Stomach smooth muscle (tissue), 2 donors: ENCODE data around the gene VMAC.

ENCODE experiments used
- H3K27ac ChIP-seq: one replicate; pipeline ENCODE4 v1.7.0; 2013; ENCODE audit warnings: mild to moderate bottlenecking, low read length, inconsistent platforms
- H3K27me3 ChIP-seq, 2 donors: one replicate each; pipeline ENCODE4 v1.7.0; 2013; ENCODE audit warnings: low read length in 2 of 2; ENCODE audit not compliant: insufficient read depth in 2 of 2, control insufficient read depth in 1 of 2
- H3K36me3 ChIP-seq, 2 donors: one replicate each; pipeline ENCODE4 v1.7.0; 2013; ENCODE audit warnings: low read length in 2 of 2; ENCODE audit not compliant: control insufficient read depth in 2 of 2, insufficient read depth in 2 of 2
- H3K4me1 ChIP-seq: one replicate; pipeline ENCODE4 v1.7.0; 2013; ENCODE audit warnings: low read length; ENCODE audit not compliant: control insufficient read depth, insufficient read depth
- H3K4me3 ChIP-seq, 2 donors: one replicate each; pipeline ENCODE4 v1.7.0; 2013; ENCODE audit warnings: low read length in 2 of 2
- H3K9ac ChIP-seq, 2 donors: one replicate each; pipeline ENCODE4 v1.7.0; 2013; ENCODE audit warnings: low read length in 2 of 2, mild to moderate bottlenecking in 1 of 2
- H3K9me3 ChIP-seq, 2 donors: one replicate each; pipeline ENCODE4 v1.7.0; 2013; ENCODE audit warnings: low read length in 2 of 2; ENCODE audit not compliant: control insufficient read depth in 2 of 2
- donor health status: healthy.
- donor health status: Pancreatic carcinoma.

VMAC gene

GRCh38 chr19:5932609-5933262, 28.1 kb downstream of the VMAC start:
- Histone ChIP-seq H3K9me3 (no peaks in the 10 kb centered on the region), H3K27me3 (no peaks in the 10 kb centered on the region), H3K36me3 (peaks cover 17 to 19% of the 10 kb centered on the region in 2 donors), H3K4me1 (peaks cover 87% of the 10 kb centered on the region), H3K27ac (peak overlapping the region; percentile 66), H3K9ac (no peak overlapping the region), H3K4me3 (peak overlapping the region in 1 of 2 donors; percentile 44)

- peak overlapping the region; percentile 66 for H3K27ac ChIP-seq
Observed at GRCh38 chr19:5933391-5934068, 28.9 kb downstream of the VMAC start.

GRCh38 chr19:5934069-5934401, 29.4 kb downstream of the VMAC start:
- Histone ChIP-seq H3K4me3 (no peak overlapping the region), H3K4me1 (peaks cover 75% of the 10 kb centered on the region), H3K27me3 (no peaks in the 10 kb centered on the region), H3K27ac (peak overlapping the region; percentile 46), H3K9me3 (no peaks in the 10 kb centered on the region), H3K9ac (no peak overlapping the region), H3K36me3 (peaks cover 16 to 19% of the 10 kb centered on the region in 2 donors)

More at GRCh38 chr19:5933391-5934068, 28.9 kb downstream of the VMAC start:
- Histone ChIP-seq H3K27me3 (no peaks in the 10 kb centered on the region), H3K9me3 (no peaks in the 10 kb centered on the region), H3K36me3 (peaks cover 16 to 21% of the 10 kb centered on the region in 2 donors), H3K4me3 (no peak overlapping the region), H3K9ac (no peak overlapping the region), H3K4me1 (peaks cover 79% of the 10 kb centered on the region)

- H3K36me3 ChIP-seq, result peaks cover 13 to 22% of the 10 kb centered on the region in 2 donors
Observed at GRCh38 chr19:5934774-5935472, 30.3 kb downstream of the VMAC start.

GRCh38 chr19:5935473-5936291, 31.0 kb downstream of the VMAC start:
- Histone ChIP-seq H3K27ac (no peak overlapping the region), H3K4me1 (peaks cover 69% of the 10 kb centered on the region), H3K4me3 (peak overlapping the region in 1 of 2 donors; percentile 15), H3K36me3 (peaks cover 11 to 28% of the 10 kb centered on the region in 2 donors), H3K9me3 (no peaks in the 10 kb centered on the region), H3K9ac (no peak overlapping the region), H3K27me3 (no peaks in the 10 kb centered on the region)

More at GRCh38 chr19:5934774-5935472, 30.3 kb downstream of the VMAC start:
- Histone ChIP-seq H3K9ac (no peak overlapping the region), H3K27me3 (no peaks in the 10 kb centered on the region), H3K9me3 (no peaks in the 10 kb centered on the region), H3K4me1 (peaks cover 68% of the 10 kb centered on the region), H3K27ac (peak overlapping the region; percentile 37), H3K4me3 (peak overlapping the region in 1 of 2 donors; percentile 15)

DNA sequence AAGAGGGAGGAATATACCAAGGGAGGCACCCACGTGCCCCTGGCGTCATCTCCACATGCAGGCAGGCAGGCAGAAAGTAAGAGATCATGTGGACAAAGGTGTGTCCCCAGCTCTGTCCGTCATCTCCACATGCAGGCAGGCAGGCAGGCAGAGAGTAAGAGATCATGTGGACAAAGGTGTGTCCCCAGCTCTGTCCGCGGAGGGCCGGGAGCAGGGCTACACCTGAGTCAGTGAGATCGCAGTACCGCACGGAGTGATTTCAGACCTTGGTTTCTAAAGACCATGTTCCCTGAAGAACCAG, 31.6 kb downstream of the VMAC start:
- Histone ChIP-seq H3K4me1 (peaks cover 70% of the 10 kb centered on the region), H3K9ac (no peak overlapping the region), H3K9me3 (no peaks in the 10 kb centered on the region), H3K4me3 (no peak overlapping the region), H3K36me3 (peaks cover 11 to 32% of the 10 kb centered on the region in 2 donors), H3K27ac (no peak overlapping the region), H3K27me3 (no peaks in the 10 kb centered on the region)

DNA sequence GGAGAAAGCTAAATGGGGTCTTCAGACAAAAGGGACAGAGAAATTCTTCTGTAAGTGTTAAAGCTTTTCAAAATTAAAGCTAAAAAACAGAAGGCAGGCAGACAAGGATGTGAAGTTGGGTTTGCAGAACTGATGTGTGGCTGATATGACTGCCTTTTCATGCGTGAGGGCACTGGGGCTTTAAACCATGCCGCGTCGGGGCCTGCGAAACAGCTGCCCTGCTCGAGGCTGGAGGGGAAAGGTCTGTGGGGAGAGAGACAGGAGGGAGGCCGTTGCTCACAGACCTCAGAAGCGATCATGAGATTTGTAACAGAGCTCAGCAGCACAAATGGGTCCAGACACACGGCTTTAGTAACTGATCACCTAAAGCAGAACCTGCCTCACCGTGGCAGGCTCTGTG, 32.9 kb downstream of the VMAC start:
- Histone ChIP-seq H3K9me3 (no peaks in the 10 kb centered on the region), H3K27ac (no peak overlapping the region), H3K9ac (no peak overlapping the region), H3K36me3 (peaks cover 11 to 35% of the 10 kb centered on the region in 2 donors), H3K4me1 (peaks cover 69% of the 10 kb centered on the region), H3K4me3 (no peak overlapping the region), H3K27me3 (no peaks in the 10 kb centered on the region)

- Histone ChIP-seq H3K27me3 (no peaks in the 10 kb centered on the region), H3K4me3 (no peak overlapping the region), H3K36me3 (peaks cover 11 to 35% of the 10 kb centered on the region in 2 donors), H3K27ac (peak overlapping the region; percentile 69), H3K4me1 (peaks cover 63% of the 10 kb centered on the region), H3K9me3 (no peaks in the 10 kb centered on the region), H3K9ac (peak overlapping the region in 1 of 2 donors; percentile 5)
Observed at GRCh38 chr19:5940260-5941208, 35.9 kb downstream of the VMAC start.

DNA sequence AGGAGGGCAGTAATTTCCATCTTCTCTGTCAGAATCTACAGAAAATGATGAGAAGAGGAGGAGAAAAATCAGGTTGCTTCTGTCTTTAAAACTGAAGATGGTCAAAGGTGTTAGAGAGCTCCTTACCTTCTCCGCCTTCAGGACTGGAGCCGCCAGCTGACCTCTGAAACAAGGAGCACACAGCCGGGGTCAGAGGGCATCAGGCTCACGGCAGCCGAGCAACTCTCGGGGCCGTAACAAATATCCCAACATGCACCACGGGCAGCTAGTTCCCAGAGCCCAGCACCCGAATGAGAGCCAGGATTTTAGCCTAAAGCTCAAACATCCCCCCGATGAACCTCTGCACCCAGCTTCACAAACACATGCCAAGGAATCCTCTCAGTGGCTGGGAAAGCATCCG, 37.0 kb downstream of the VMAC start:
- peaks cover 59% of the 10 kb centered on the region for H3K4me1 ChIP-seq
- peak overlapping the region in 1 of 2 donors; percentile 44 for H3K4me3 ChIP-seq
- peak overlapping the region; percentile 69 for H3K27ac ChIP-seq
- peak overlapping the region in 1 of 2 donors; percentile 0 for H3K9ac ChIP-seq
- peaks cover 11 to 31% of the 10 kb centered on the region in 2 donors for H3K36me3 ChIP-seq
- no peaks in the 10 kb centered on the region for H3K27me3 ChIP-seq
- no peaks in the 10 kb centered on the region for H3K9me3 ChIP-seq
